Measurements from ENCODE around the gene ZNF155.
A peak's percentile ranks its signal among the peaks of the same experiment; 100 is the strongest.

DNA sequence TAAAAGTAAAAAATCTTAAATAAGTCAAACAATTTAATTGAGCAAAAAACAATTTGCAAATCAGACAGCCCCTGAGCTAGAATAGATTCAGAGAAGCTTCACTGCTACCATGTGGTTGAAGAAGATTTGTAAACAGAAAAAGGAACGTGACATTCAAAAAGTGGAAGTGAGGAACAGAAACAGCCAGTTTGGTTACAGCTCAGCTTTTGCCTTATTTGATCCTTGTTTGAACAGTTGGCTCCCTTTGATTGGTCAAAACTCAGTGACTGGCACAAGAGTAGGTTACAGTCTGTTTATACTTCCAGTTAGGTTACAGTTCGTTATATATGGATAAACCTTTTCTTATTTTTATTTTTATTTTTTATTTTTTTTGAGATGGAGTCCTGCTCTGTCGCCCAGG is 27.2 kb upstream of the ZNF155 start:
- TF ChIP-seq CTCF (IDR thresholded peaks at IDR 0.05 in 2 of 3, conservative IDR thresholded peaks at IDR 0.05 in 1 of 3; ENCODE audit: control insufficient read depth in 2 of 3, extremely low read depth in 1 of 3, insufficient read depth in 1 of 3, low read depth in 3 of 3, low read length in 3 of 3) (no peak), SRF (IDR thresholded peaks at IDR 0.05; ENCODE audit: low read depth in 2 of 2, low read length in 2 of 2) (no peak), HDAC2 (IDR thresholded peaks at IDR 0.05) (no peak), YY1 (IDR thresholded peaks at IDR 0.05; ENCODE audit: low read depth, low read length) (no peak), SUZ12 (IDR thresholded peaks at IDR 0.05; ENCODE audit: unreplicated experiment) (no peak), NFYB (IDR thresholded peaks at IDR 0.05; ENCODE audit: insufficient read depth, low read depth, low read length) (0 out of 2 replicates have a peak, but pooled peaks have one; percentile 9), STAT3 (IDR thresholded peaks at IDR 0.05; ENCODE audit: low read depth, low read length) (no peak), MXI1 (IDR thresholded peaks at IDR 0.05; ENCODE audit: low read depth, low read length) (no peak)
- TF ChIP-seq, protein P1, sequence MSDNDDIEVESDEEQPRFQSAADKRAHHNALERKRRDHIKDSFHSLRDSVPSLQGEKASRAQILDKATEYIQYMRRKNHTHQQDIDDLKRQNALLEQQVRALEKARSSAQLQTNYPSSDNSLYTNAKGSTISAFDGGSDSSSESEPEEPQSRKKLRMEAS (IDR thresholded peaks at IDR 0.05; ENCODE audit: low read depth, low read length): no peak
